HEK293T (cell line): ENCODE results near the gene HLA-DQB1.

ENCODE experiments used
- BHLHE40 ChIP-seq: fragments of 450-650 bp; IDR thresholded peaks from 2 replicates; pipeline ENCODE4 v1.6.1; 2016; ENCODE audit warnings: mild to moderate bottlenecking, moderate library complexity, borderline replicate concordance
- FOXA1 ChIP-seq: fragments of 450-650 bp; IDR thresholded peaks from 2 replicates; pipeline ENCODE4 v1.6.1; 2016; ENCODE audit warnings: mild to moderate bottlenecking
- NFRKB ChIP-seq: fragments of 450-650 bp; IDR thresholded peaks from 2 replicates; pipeline ENCODE4 v1.6.1; 2016; ENCODE audit warnings: mild to moderate bottlenecking, moderate library complexity
- SP1 ChIP-seq: fragments of 450-650 bp; IDR thresholded peaks from 2 replicates; pipeline ENCODE4 v1.6.1; 2017

- TF ChIP-seq FOXA1 (no peak), BHLHE40 (no peak), SP1 (no peak), NFRKB (no peak)
These were observed 53.0 kb downstream of the HLA-DQB1 start for GRCh38 chr6:32613475-32613874.
